K562 (cell line): Measurements from ENCODE around the gene CCDC159. TPM values are rescaled to one million over a fixed set of nuclear protein-coding genes. Genes with fewer than 3 reads are reported as not detected.
A peak's percentile ranks its signal among the peaks of the same experiment; 100 is the strongest.

Source experiments
- CBX1 ChIP-seq: sonication (generic); IDR thresholded peaks from 2 replicates; pipeline ENCODE4 v1.6.1; 2016; ENCODE audit warnings: antibody characterized with exemption, low read depth, mild to moderate bottlenecking
- ILF3 ChIP-seq: fragments of 450-650 bp; IDR thresholded peaks from 2 replicates; pipeline ENCODE4 v1.6.1; 2018; ENCODE audit warnings: antibody characterized with exemption, mild to moderate bottlenecking, moderate library complexity, borderline replicate concordance
- KLF6 ChIP-seq: fragments of 250-450 bp; sonication (Bioruptor Pico); IDR thresholded peaks from 2 replicates; pipeline ENCODE4 v1.4.0; 2020; ENCODE audit warnings: mild to moderate bottlenecking, moderate library complexity, borderline replicate concordance
- LEF1 ChIP-seq: fragments of 450-650 bp; IDR thresholded peaks from 2 replicates; pipeline ENCODE4 v1.6.1; 2016; ENCODE audit warnings: mild to moderate bottlenecking
- NCOA1 ChIP-seq: fragments of 450-650 bp; IDR thresholded peaks from 2 replicates; pipeline ENCODE4 v1.6.1; 2016; ENCODE audit warnings: low read depth
- PTRF ChIP-seq: fragments of 450-650 bp; IDR thresholded peaks from 2 replicates; pipeline ENCODE4 v1.6.1; 2016; ENCODE audit warnings: mild to moderate bottlenecking, missing genetic modification characterization, missing compliant biosample characterization
- SREBF2 ChIP-seq: sonication (generic); formaldehyde crosslinking; IDR thresholded peaks from 2 replicates; pipeline ENCODE4 v1.4.0; 2020; ENCODE audit warnings: mild to moderate bottlenecking, missing genetic modification reagents
- TEAD4 ChIP-seq, 2 experiments: sonication (generic) in 1 of 2; formaldehyde crosslinking in 1 of 2; IDR thresholded peaks; 2 replicates each; pipeline versions ENCODE4 v1.6.1 to v1.8.0; 2012 to 2022; ENCODE audit warnings: borderline replicate concordance in 1 of 2, inconsistent platforms in 1 of 2, low read length in 1 of 2, mild to moderate bottlenecking in 1 of 2, missing genetic modification reagents in 1 of 2
- ZFP91 ChIP-seq: sonication (generic); formaldehyde crosslinking; IDR thresholded peaks from 2 replicates; pipeline ENCODE4 v1.8.0; 2022; ENCODE audit warnings: mild to moderate bottlenecking, missing genetic modification reagents
- ZNF146 ChIP-seq: IDR thresholded peaks from one replicate; pipeline ENCODE4 v1.6.1; 2018; ENCODE audit warnings: missing compliant biosample characterization; ENCODE audit not compliant: unreplicated experiment
- ZNF347 ChIP-seq: fragments of 450-650 bp; formaldehyde crosslinking; IDR thresholded peaks from 2 replicates; pipeline ENCODE4 v1.4.0; 2020; ENCODE audit warnings: low read depth, mild to moderate bottlenecking, moderate library complexity
- polyA plus RNA-seq, 8 experiments: library from polyadenylated mRNA; depleted of rRNA in 4 of 8; stranded (reverse) in 5 of 8; unstranded in 3 of 8; fragments of >200 nt; fragmentation: Nextera tagmentation in 2 of 8; fragmentation: Illumina TruSeq in 1 of 8; extraction: Ambion mirVana in 2 of 8; extraction: Trizol in 1 of 8; gene quantifications; 2 replicates each; pipeline versions ENCODE4 v1.2.1 to v1.2.3, GENCODE V29; 2011 to 2014; ENCODE audit warnings: inconsistent platforms in 1 of 8, missing spikeins in 1 of 8
- total RNA-seq, 7 experiments: library from RNA; depleted of rRNA in 6 of 7; stranded (reverse); fragments of >200 nt in 6 of 7; fragmentation: Illumina TruSeq in 2 of 7; extraction: Trizol in 2 of 7; gene quantifications; 2 replicates each; pipeline versions ENCODE4 v1.2.1 to v1.2.3, GENCODE V29; 2011 to 2021; ENCODE audit warnings: low replicate concordance in 1 of 7
- TF ChIP-seq, protein P1 (sequence below): sonication (generic); IDR thresholded peaks from 2 replicates; pipeline ENCODE4 v1.6.1; 2016
- TF ChIP-seq, protein P2 (sequence below): sonication (generic); formaldehyde crosslinking; IDR thresholded peaks from 2 replicates; pipeline ENCODE4 v1.8.1; 2023; ENCODE audit warnings: mild to moderate bottlenecking, missing genetic modification reagents
- TF ChIP-seq, protein P3 (sequence below), 2 experiments: IDR thresholded peaks; 2 replicates each; pipeline ENCODE4 v1.6.1; 2012; ENCODE audit warnings: improper control_type of control experiment in 2 of 2, low read depth in 2 of 2, low read length in 2 of 2, borderline replicate concordance in 1 of 2
- TF ChIP-seq, protein P4 (sequence below): IDR thresholded peaks from 2 replicates; pipeline ENCODE4 v1.6.1; 2014; ENCODE audit warnings: antibody characterized with exemption
- TF ChIP-seq, protein P5 (sequence below): fragments of 200-800 bp; sonication (Bioruptor generic); IDR thresholded peaks from 2 replicates; pipeline ENCODE4 v1.6.1; 2017; ENCODE audit warnings: missing genetic modification characterization, missing compliant biosample characterization

The CCDC159 gene
- total and polyA plus RNA-seq, 9 of the 15 experiments (the other 6 are each of a cell fraction or from before 2014, with no cell fraction given), result 0.68 to 10.1 (median 4.7) TPM

- TF ChIP-seq, protein P1, sequence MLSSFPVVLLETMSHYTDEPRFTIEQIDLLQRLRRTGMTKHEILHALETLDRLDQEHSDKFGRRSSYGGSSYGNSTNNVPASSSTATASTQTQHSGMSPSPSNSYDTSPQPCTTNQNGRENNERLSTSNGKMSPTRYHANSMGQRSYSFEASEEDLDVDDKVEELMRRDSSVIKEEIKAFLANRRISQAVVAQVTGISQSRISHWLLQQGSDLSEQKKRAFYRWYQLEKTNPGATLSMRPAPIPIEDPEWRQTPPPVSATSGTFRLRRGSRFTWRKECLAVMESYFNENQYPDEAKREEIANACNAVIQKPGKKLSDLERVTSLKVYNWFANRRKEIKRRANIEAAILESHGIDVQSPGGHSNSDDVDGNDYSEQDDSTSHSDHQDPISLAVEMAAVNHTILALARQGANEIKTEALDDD, result peak; percentile 99
- TF ChIP-seq, protein P2, sequence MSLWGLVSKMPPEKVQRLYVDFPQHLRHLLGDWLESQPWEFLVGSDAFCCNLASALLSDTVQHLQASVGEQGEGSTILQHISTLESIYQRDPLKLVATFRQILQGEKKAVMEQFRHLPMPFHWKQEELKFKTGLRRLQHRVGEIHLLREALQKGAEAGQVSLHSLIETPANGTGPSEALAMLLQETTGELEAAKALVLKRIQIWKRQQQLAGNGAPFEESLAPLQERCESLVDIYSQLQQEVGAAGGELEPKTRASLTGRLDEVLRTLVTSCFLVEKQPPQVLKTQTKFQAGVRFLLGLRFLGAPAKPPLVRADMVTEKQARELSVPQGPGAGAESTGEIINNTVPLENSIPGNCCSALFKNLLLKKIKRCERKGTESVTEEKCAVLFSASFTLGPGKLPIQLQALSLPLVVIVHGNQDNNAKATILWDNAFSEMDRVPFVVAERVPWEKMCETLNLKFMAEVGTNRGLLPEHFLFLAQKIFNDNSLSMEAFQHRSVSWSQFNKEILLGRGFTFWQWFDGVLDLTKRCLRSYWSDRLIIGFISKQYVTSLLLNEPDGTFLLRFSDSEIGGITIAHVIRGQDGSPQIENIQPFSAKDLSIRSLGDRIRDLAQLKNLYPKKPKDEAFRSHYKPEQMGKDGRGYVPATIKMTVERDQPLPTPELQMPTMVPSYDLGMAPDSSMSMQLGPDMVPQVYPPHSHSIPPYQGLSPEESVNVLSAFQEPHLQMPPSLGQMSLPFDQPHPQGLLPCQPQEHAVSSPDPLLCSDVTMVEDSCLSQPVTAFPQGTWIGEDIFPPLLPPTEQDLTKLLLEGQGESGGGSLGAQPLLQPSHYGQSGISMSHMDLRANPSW (CRISPR knock-in tag), result no peak
- TF ChIP-seq, protein P3, sequence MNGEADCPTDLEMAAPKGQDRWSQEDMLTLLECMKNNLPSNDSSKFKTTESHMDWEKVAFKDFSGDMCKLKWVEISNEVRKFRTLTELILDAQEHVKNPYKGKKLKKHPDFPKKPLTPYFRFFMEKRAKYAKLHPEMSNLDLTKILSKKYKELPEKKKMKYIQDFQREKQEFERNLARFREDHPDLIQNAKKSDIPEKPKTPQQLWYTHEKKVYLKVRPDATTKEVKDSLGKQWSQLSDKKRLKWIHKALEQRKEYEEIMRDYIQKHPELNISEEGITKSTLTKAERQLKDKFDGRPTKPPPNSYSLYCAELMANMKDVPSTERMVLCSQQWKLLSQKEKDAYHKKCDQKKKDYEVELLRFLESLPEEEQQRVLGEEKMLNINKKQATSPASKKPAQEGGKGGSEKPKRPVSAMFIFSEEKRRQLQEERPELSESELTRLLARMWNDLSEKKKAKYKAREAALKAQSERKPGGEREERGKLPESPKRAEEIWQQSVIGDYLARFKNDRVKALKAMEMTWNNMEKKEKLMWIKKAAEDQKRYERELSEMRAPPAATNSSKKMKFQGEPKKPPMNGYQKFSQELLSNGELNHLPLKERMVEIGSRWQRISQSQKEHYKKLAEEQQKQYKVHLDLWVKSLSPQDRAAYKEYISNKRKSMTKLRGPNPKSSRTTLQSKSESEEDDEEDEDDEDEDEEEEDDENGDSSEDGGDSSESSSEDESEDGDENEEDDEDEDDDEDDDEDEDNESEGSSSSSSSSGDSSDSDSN (IDR thresholded peaks at IDR 0.05; ENCODE audit: borderline replicate concordance in 1 of 2, low read depth in 2 of 2, low read length in 2 of 2), result no peak
- TF ChIP-seq NCOA1 (0 out of 2 replicates have a peak, but pooled peaks have one; percentile 37), ZNF347 (CRISPR knock-in tag) (no peak), TEAD4 (IDR thresholded peaks at IDR 0.05; ENCODE audit: low read length) (no peak), TEAD4 (CRISPR knock-in tag; IDR thresholded peaks at IDR 0.05; ENCODE audit: borderline replicate concordance) (no peak), ZFP91 (no peak), CBX1 (no peak), ZNF146 (CRISPR knock-in tag) (no peak), KLF6 (no peak), LEF1 (peak; percentile 72; the same call in 1 of the 2 replicates), PTRF (tag) (no peak), SREBF2 (CRISPR knock-in tag) (no peak), ILF3 (no peak)
- TF ChIP-seq, protein P4, sequence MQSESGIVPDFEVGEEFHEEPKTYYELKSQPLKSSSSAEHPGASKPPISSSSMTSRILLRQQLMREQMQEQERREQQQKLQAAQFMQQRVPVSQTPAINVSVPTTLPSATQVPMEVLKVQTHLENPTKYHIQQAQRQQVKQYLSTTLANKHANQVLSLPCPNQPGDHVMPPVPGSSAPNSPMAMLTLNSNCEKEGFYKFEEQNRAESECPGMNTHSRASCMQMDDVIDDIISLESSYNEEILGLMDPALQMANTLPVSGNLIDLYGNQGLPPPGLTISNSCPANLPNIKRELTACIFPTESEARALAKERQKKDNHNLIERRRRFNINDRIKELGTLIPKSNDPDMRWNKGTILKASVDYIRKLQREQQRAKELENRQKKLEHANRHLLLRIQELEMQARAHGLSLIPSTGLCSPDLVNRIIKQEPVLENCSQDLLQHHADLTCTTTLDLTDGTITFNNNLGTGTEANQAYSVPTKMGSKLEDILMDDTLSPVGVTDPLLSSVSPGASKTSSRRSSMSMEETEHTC, result no peak
- TF ChIP-seq, protein P5, sequence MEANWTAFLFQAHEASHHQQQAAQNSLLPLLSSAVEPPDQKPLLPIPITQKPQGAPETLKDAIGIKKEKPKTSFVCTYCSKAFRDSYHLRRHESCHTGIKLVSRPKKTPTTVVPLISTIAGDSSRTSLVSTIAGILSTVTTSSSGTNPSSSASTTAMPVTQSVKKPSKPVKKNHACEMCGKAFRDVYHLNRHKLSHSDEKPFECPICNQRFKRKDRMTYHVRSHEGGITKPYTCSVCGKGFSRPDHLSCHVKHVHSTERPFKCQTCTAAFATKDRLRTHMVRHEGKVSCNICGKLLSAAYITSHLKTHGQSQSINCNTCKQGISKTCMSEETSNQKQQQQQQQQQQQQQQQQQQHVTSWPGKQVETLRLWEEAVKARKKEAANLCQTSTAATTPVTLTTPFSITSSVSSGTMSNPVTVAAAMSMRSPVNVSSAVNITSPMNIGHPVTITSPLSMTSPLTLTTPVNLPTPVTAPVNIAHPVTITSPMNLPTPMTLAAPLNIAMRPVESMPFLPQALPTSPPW (CRISPR knock-in tag), result peak; percentile 73
Observed at GRCh38 chr19:11324079-11324661, 22.1 kb upstream of the CCDC159 start (continued).
